ENCODE data around the gene BSG. TPM values are rescaled to one million over a fixed set of nuclear protein-coding genes. Genes with fewer than 3 reads are reported as not detected.
A peak's percentile ranks its signal among the peaks of the same experiment; 100 is the strongest.
"Not testable (repeated sequence)": the region's sequence is repeated elsewhere in the genome, so short reads cannot be mapped to it uniquely, and the experiment has no call there.

BSG gene
- total RNA-seq, 8 experiments from 2014 or later: 219 to 1,638 (median 407) TPM

GRCh38 chr19:618674-619285, 46.4 kb downstream of the BSG start:
- ATAC-seq (replicated peaks in 6 of 8): no peak
- H3K4me3 ChIP-seq: no peak overlapping the region
- in situ Hi-C loops (cut with MboI; ENCODE audit: low pct_unique_long_range_greater_than_20kb in 2 of 9, low sequenced_read_pairs in 9 of 9, unreplicated experiment in 9 of 9): no loop called here
- H3K4me1 ChIP-seq (replicated peaks in 1 of 2): peaks cover 3 to 4% of the 10 kb centered on the region in 2 donors
- 96% methylated on average over 12 of the region's 27 CpGs; no CpG with 5 or more reads in 9 of the 10 experiments for WGBS, 10 experiments
- no peak overlapping the region for H3K27ac ChIP-seq

GRCh38 chr19:619286-620002, 47.0 kb downstream of the BSG start:
- in situ Hi-C loops (cut with MboI; ENCODE audit: low pct_unique_long_range_greater_than_20kb in 2 of 9, low sequenced_read_pairs in 9 of 9, unreplicated experiment in 9 of 9): no loop called here
- 100% methylated on average over 3 of the region's 47 CpGs; no CpG with 5 or more reads in 9 of the 10 experiments for WGBS, 10 experiments

GRCh38 chr19:620166-620862, 47.9 kb downstream of the BSG start:
- H3K4me3 ChIP-seq: no peak overlapping the region
- no CpG with 5 or more reads among the region's 51 CpGs for WGBS, 10 experiments
- H3K27ac ChIP-seq: no peak overlapping the region
- in situ Hi-C loops (cut with MboI; ENCODE audit: low pct_unique_long_range_greater_than_20kb in 2 of 9, low sequenced_read_pairs in 9 of 9, unreplicated experiment in 9 of 9): no loop called here
- ATAC-seq (replicated peaks in 6 of 8): no peak
- peaks cover 3 to 9% of the 10 kb centered on the region in 2 donors for H3K4me1 ChIP-seq (replicated peaks in 1 of 2)

More at GRCh38 chr19:619286-620002, 47.0 kb downstream of the BSG start:
- Histone ChIP-seq H3K4me1 (replicated peaks in 1 of 2) (peaks cover 3 to 8% of the 10 kb centered on the region in 2 donors), H3K4me3 (no peak overlapping the region), H3K27ac (no peak overlapping the region)
- ATAC-seq (replicated peaks in 6 of 8): no peak

GRCh38 chr19:621191-621590, 48.8 kb downstream of the BSG start:
- ATAC-seq (replicated peaks in 6 of 8); H3K27ac ChIP-seq; H3K4me3 ChIP-seq; in situ Hi-C loops (cut with MboI; ENCODE audit: low pct_unique_long_range_greater_than_20kb in 2 of 9, low sequenced_read_pairs in 9 of 9, unreplicated experiment in 9 of 9); H3K4me1 ChIP-seq (replicated peaks in 1 of 2): not testable (repeated sequence)
- WGBS, 10 experiments: 100% methylated on average over 10 of the region's 48 CpGs; no CpG with 5 or more reads in 9 of the 10 experiments

- ATAC-seq (replicated peaks in 6 of 8): no peak
- H3K4me1 ChIP-seq (replicated peaks in 1 of 2): peaks cover 0 to 7% of the 10 kb centered on the region in 2 donors
- WGBS, 10 experiments: 80 to 100% (median 100%) methylated on average over 2 to 4 of the region's 24 CpGs; no CpG with 5 or more reads in 7 of the 10 experiments
- in situ Hi-C loops (cut with MboI; ENCODE audit: low pct_unique_long_range_greater_than_20kb in 2 of 9, low sequenced_read_pairs in 9 of 9, unreplicated experiment in 9 of 9): no loop called here
- no peak overlapping the region for H3K27ac ChIP-seq
- H3K4me3 ChIP-seq: no peak overlapping the region
Observed at GRCh38 chr19:621819-622218, 49.4 kb downstream of the BSG start.

- Histone ChIP-seq H3K4me1 (replicated peaks in 1 of 2) (peaks cover 0 to 7% of the 10 kb centered on the region in 2 donors), H3K4me3 (no peak overlapping the region), H3K27ac (no peak overlapping the region)
- no peak for ATAC-seq (replicated peaks in 6 of 8)
- in situ Hi-C loops (cut with MboI; ENCODE audit: low pct_unique_long_range_greater_than_20kb in 2 of 9, low sequenced_read_pairs in 9 of 9, unreplicated experiment in 9 of 9): no loop called here
- 99 to 100% methylated on average over 1 to 13 of the region's 37 CpGs; no CpG with 5 or more reads in 8 of the 10 experiments for WGBS, 10 experiments
Observed at GRCh38 chr19:622666-623065, 50.3 kb downstream of the BSG start.

GRCh38 chr19:623175-623916, 51.0 kb downstream of the BSG start:
- Histone ChIP-seq H3K27ac (no peak overlapping the region), H3K4me1 (replicated peaks in 1 of 2) (peaks cover 0 to 7% of the 10 kb centered on the region in 2 donors), H3K4me3 (no peak overlapping the region)
- peak in 3 of 8 experiments; percentile 5 to 7 (median 6) for ATAC-seq (replicated peaks in 6 of 8)
- in situ Hi-C loops (cut with MboI; ENCODE audit: low pct_unique_long_range_greater_than_20kb in 2 of 9, low sequenced_read_pairs in 9 of 9, unreplicated experiment in 9 of 9): no loop called here
- 90 to 100% (median 100%) methylated on average over 1 to 3 of the region's 44 CpGs; no CpG with 5 or more reads in 7 of the 10 experiments for WGBS, 10 experiments

GRCh38 chr19:623974-624373, 51.6 kb downstream of the BSG start:
- no peak overlapping the region for H3K27ac ChIP-seq
- peak in 5 of 8 experiments; percentile 71 to 87 (median 81) for ATAC-seq (replicated peaks in 6 of 8)
- WGBS, 10 experiments: 43 to 90% (median 74%) methylated on average over 1 to 16 of the region's 24 CpGs; no CpG with 5 or more reads in 3 of the 10 experiments
- H3K4me1 ChIP-seq (replicated peaks in 1 of 2): peaks cover 0 to 7% of the 10 kb centered on the region in 2 donors
- no peak overlapping the region for H3K4me3 ChIP-seq
- in situ Hi-C loops (cut with MboI; ENCODE audit: low pct_unique_long_range_greater_than_20kb in 2 of 9, low sequenced_read_pairs in 9 of 9, unreplicated experiment in 9 of 9): no loop called here

GRCh38 chr19:624433-625109, 52.2 kb downstream of the BSG start:
- H3K27ac ChIP-seq: no peak overlapping the region
- WGBS, 10 experiments: 80 to 100% (median 90%) methylated on average over 1 to 3 of the region's 24 CpGs; no CpG with 5 or more reads in 7 of the 10 experiments
- in situ Hi-C loops (cut with MboI; ENCODE audit: low pct_unique_long_range_greater_than_20kb in 2 of 9, low sequenced_read_pairs in 9 of 9, unreplicated experiment in 9 of 9): no loop called here
- H3K4me3 ChIP-seq: no peak overlapping the region
- H3K4me1 ChIP-seq (replicated peaks in 1 of 2): peaks cover 0 to 7% of the 10 kb centered on the region in 2 donors
- ATAC-seq (replicated peaks in 6 of 8): peak in 5 of 8 experiments; percentile 4 to 11 (median 8)

- in situ Hi-C loops (cut with MboI; ENCODE audit: low pct_unique_long_range_greater_than_20kb in 2 of 9, low sequenced_read_pairs in 9 of 9, unreplicated experiment in 9 of 9): no loop called here
- WGBS, 10 experiments: 93 to 100% (median 100%) methylated on average over 1 to 4 of the region's 5 CpGs; no CpG with 5 or more reads in 5 of the 10 experiments
- peaks cover 0 to 7% of the 10 kb centered on the region in 2 donors for H3K4me1 ChIP-seq (replicated peaks in 1 of 2)
- H3K4me3 ChIP-seq: no peak overlapping the region
- no peak for ATAC-seq (replicated peaks in 6 of 8)
- no peak overlapping the region for H3K27ac ChIP-seq
Observed at GRCh38 chr19:625257-625656, 52.9 kb downstream of the BSG start.

- H3K4me3 ChIP-seq; H3K4me1 ChIP-seq (replicated peaks in 1 of 2); H3K27ac ChIP-seq; in situ Hi-C loops (cut with MboI; ENCODE audit: low pct_unique_long_range_greater_than_20kb in 2 of 9, low sequenced_read_pairs in 9 of 9, unreplicated experiment in 9 of 9): not testable (repeated sequence)
- ATAC-seq (replicated peaks in 6 of 8): peak in 3 of 8 experiments; percentile 62 to 79 (median 77)
- WGBS, 10 experiments: 71 to 100% (median 95%) methylated on average over 1 to 7 of the region's 7 CpGs; no CpG with 5 or more reads in 2 of the 10 experiments
Observed at GRCh38 chr19:626566-626965, 54.2 kb downstream of the BSG start.

GRCh38 chr19:628168-628567, 55.8 kb downstream of the BSG start:
- Histone ChIP-seq H3K4me3 (no peak overlapping the region), H3K4me1 (replicated peaks in 1 of 2) (peaks cover 0 to 12% of the 10 kb centered on the region in 2 donors), H3K27ac (no peak overlapping the region)
- no peak for ATAC-seq (replicated peaks in 6 of 8)
- in situ Hi-C loops (cut with MboI; ENCODE audit: low pct_unique_long_range_greater_than_20kb in 2 of 9, low sequenced_read_pairs in 9 of 9, unreplicated experiment in 9 of 9): no loop called here
- 65 to 89% (median 77%) methylated on average over 6 to 12 of the region's 19 CpGs; no CpG with 5 or more reads in 3 of the 10 experiments for WGBS, 10 experiments

Measured in motor neuron (in vitro differentiated cells).